PC-9 (cell line): ENCODE data around the gene GRN. TPM values are rescaled to one million over a fixed set of nuclear protein-coding genes. Genes with fewer than 3 reads are reported as not detected.
"Not testable (repeated sequence)": the region's sequence is repeated elsewhere in the genome, so short reads cannot be mapped to it uniquely, and the experiment has no call there.

Source experiments
- BruUV-seq: library from RNA; stranded (reverse); fragments of 400-500 nt; replicated peaks from 2 replicates; lab custom pipeline; 2021; lab: Mats Ljungman, UMichigan
- CTCF ChIA-PET: fragments of 300-600 bp; sonication (Branson Sonifier 250); formaldehyde crosslinking; loops from one replicate; lab custom pipeline; 2022; ENCODE audit warnings: antibody characterized with exemption; lab: Charles Lee
- POLR2A ChIA-PET: fragments of 300-600 bp; sonication (Branson Sonifier 250); formaldehyde crosslinking; loops from one replicate; lab custom pipeline; 2022; ENCODE audit warnings: antibody characterized with exemption; ENCODE audit not compliant: unreplicated experiment; lab: Charles Lee
- DNase-seq, 2 experiments: peaks; one replicate each; pipeline versions ENCODE4 v3.0.0 to v3.0.0-alpha.2; 2015 to 2022; ENCODE audit warnings: mixed read lengths in 1 of 2
- H2AFZ ChIP-seq: fragments of 200-600 bp; sonication (generic); 2 replicates; pipeline ENCODE4 v1.8.1; 2017; ENCODE audit warnings: antibody characterized with exemption
- H3F3A ChIP-seq: fragments of 200-600 bp; sonication (generic); 2 replicates; pipeline ENCODE4 v1.8.1; 2017; ENCODE audit warnings: antibody characterized with exemption, mild to moderate bottlenecking, low read depth; ENCODE audit not compliant: insufficient read depth
- H3K27ac ChIP-seq: fragments of 200-600 bp; sonication (generic); 2 replicates; pipeline ENCODE4 v1.6.1; 2016; ENCODE audit warnings: mixed run types
- H3K27me3 ChIP-seq: fragments of 200-600 bp; sonication (generic); 2 replicates; pipeline ENCODE4 v1.6.1; 2016; ENCODE audit warnings: low read depth, mixed run types; ENCODE audit not compliant: insufficient read depth
- H3K36me3 ChIP-seq: fragments of 200-600 bp; sonication (generic); 2 replicates; pipeline ENCODE4 v1.6.1; 2016; ENCODE audit warnings: low read depth, mixed run types
- H3K4me1 ChIP-seq: fragments of 200-600 bp; sonication (generic); replicated peaks from 2 replicates; pipeline ENCODE4 v1.6.1; 2016; ENCODE audit warnings: mixed run types; ENCODE audit not compliant: insufficient read depth
- H3K4me2 ChIP-seq: fragments of 200-600 bp; sonication (generic); 2 replicates; pipeline ENCODE4 v1.6.1; 2017; ENCODE audit warnings: mixed run types
- H3K4me3 ChIP-seq: fragments of 200-600 bp; sonication (generic); 2 replicates; pipeline ENCODE4 v1.6.1; 2016; ENCODE audit warnings: mixed run types
- H3K79me2 ChIP-seq: fragments of 200-600 bp; sonication (generic); 2 replicates; pipeline ENCODE4 v1.6.1; 2017; ENCODE audit warnings: low read depth, mixed run types
- H3K9me2 ChIP-seq: fragments of 200-600 bp; sonication (generic); 2 replicates; pipeline ENCODE4 v1.8.1; 2017; ENCODE audit warnings: mild to moderate bottlenecking; ENCODE audit not compliant: insufficient read depth
- H3K9me3 ChIP-seq: fragments of 200-600 bp; sonication (generic); 2 replicates; pipeline ENCODE4 v1.8.1; 2016; ENCODE audit warnings: low read depth; ENCODE audit not compliant: insufficient read depth
- H4K20me1 ChIP-seq: fragments of 200-600 bp; sonication (generic); 2 replicates; pipeline ENCODE4 v1.8.1; 2017; ENCODE audit not compliant: insufficient read depth
- CTCF ChIP-seq: fragments of 200-600 bp; sonication (generic); conservative IDR thresholded peaks from 2 replicates; pipeline ENCODE4 v1.6.1; 2017; ENCODE audit warnings: mixed run types, antibody characterized with exemption, mild to moderate bottlenecking, moderate library complexity
- EZH2 ChIP-seq: fragments of 200-600 bp; sonication (generic); IDR thresholded peaks from 2 replicates; pipeline ENCODE4 v1.8.0; 2017; ENCODE audit warnings: antibody characterized with exemption, low read depth
- intact Hi-C: fragments of 100-400 bp; cut with micrococcal nuclease; formaldehyde crosslinking; loops from one replicate; pipeline ENCODE4 v1.10.0; 2022; ENCODE audit not compliant: unreplicated experiment
- total RNA-seq: library from RNA; stranded (reverse); gene quantifications from 2 replicates; pipeline ENCODE4 v1.2.3, GENCODE V29; 2021

Gene GRN
- total RNA-seq, 1 experiment from 2014 or later, result 226 TPM

- POLR2A ChIA-PET, result interaction anchor here (0.6 kb wide), 1 partner anchor 530 kb away, joined by 6 read pairs; no protein-coding TSS in a partner anchor
Observed at GRCh38 chr17:44335564-44335963, 9.5 kb upstream of the GRN start.

GRCh38 chr17:44335968-44336367, 9.1 kb upstream of the GRN start:
- no peaks in the 10 kb centered on the region for H4K20me1 ChIP-seq
- TF ChIP-seq CTCF (no peak), EZH2 (no peak)
- peaks cover 19% of the 10 kb centered on the region; the same call in 1 of the 2 replicates for H3F3A ChIP-seq
- H3K36me3 ChIP-seq, result no peaks in the 10 kb centered on the region
- no peaks in the 10 kb centered on the region for H3K79me2 ChIP-seq
- no peak overlapping the region for H3K4me3 ChIP-seq
- ChIA-PET POLR2A (interaction anchor here (0.6 kb wide), 1 partner anchor 530 kb away, joined by 6 read pairs; no protein-coding TSS in a partner anchor), CTCF (interaction anchor here (0.7 kb wide), 2 partner anchors 264 to 455 kb away, joined by 8 to 16 read pairs; no protein-coding TSS in a partner anchor)
- BruUV-seq, result no TSS peak
- no peak overlapping the region for H3K4me2 ChIP-seq
- no peak for DNase-seq
- H2AFZ ChIP-seq, result no peak overlapping the region
- peaks cover 27% of the 10 kb centered on the region for H3K4me1 ChIP-seq
- no peaks in the 10 kb centered on the region for H3K9me2 ChIP-seq
- H3K27me3 ChIP-seq, result no peaks in the 10 kb centered on the region
- intact Hi-C loops, result no loop called here
- H3K27ac ChIP-seq, result no peak overlapping the region
- H3K9me3 ChIP-seq, result no peaks in the 10 kb centered on the region

More at GRCh38 chr17:44335564-44335963, 9.5 kb upstream of the GRN start:
- intact Hi-C loops, result no loop called here
- H4K20me1 ChIP-seq, result no peaks in the 10 kb centered on the region
- no peaks in the 10 kb centered on the region for H3K79me2 ChIP-seq
- H2AFZ ChIP-seq, result no peak overlapping the region
- no peaks in the 10 kb centered on the region for H3K36me3 ChIP-seq
- no peak for DNase-seq
- no peaks in the 10 kb centered on the region for H3K9me2 ChIP-seq
- BruUV-seq, result no TSS peak
- H3K4me1 ChIP-seq, result peaks cover 24% of the 10 kb centered on the region
- no peak overlapping the region for H3K4me3 ChIP-seq
- H3K9me3 ChIP-seq, result no peaks in the 10 kb centered on the region
- TF ChIP-seq CTCF, result no peak
- peaks cover 16% of the 10 kb centered on the region; the same call in 1 of the 2 replicates for H3F3A ChIP-seq
- CTCF ChIA-PET, result interaction anchor here (0.7 kb wide), 2 partner anchors 263 to 455 kb away, joined by 8 to 16 read pairs; no protein-coding TSS in a partner anchor
- H3K4me2 ChIP-seq, result no peak overlapping the region
- no peak overlapping the region for H3K27ac ChIP-seq
- H3K27me3 ChIP-seq, result no peaks in the 10 kb centered on the region

- Histone ChIP-seq H3K4me1 (peaks cover 25% of the 10 kb centered on the region), H3K27ac (no peak overlapping the region), H3K4me2 (peak overlapping the region; percentile 34), H4K20me1 (no peaks in the 10 kb centered on the region), H3K9me3 (no peaks in the 10 kb centered on the region), H3F3A (peaks cover 14% of the 10 kb centered on the region; the same call in 1 of the 2 replicates), H3K4me3 (no peak overlapping the region), H2AFZ (no peak overlapping the region), H3K9me2 (no peaks in the 10 kb centered on the region), H3K79me2 (no peaks in the 10 kb centered on the region), H3K36me3 (no peaks in the 10 kb centered on the region), H3K27me3 (no peaks in the 10 kb centered on the region)
- intact Hi-C loops, result no loop called here
- no peak for DNase-seq
- TF ChIP-seq EZH2, result no peak
- TF ChIP-seq CTCF, result no peak
- ChIA-PET POLR2A (no interaction called here), CTCF (no interaction called here)
- BruUV-seq, result no TSS peak
Observed at GRCh38 chr17:44338702-44339101, 6.4 kb upstream of the GRN start.

GRCh38 chr17:44340553-44340952, 4.5 kb upstream of the GRN start:
- Histone ChIP-seq H3F3A (peaks cover 14% of the 10 kb centered on the region; the same call in 1 of the 2 replicates), H3K4me2 (peak overlapping the region; percentile 36; the same call in 1 of the 2 replicates), H3K4me1 (peaks cover 25% of the 10 kb centered on the region)
- CTCF ChIA-PET, result interaction anchor here (0.6 kb wide), 1 partner anchor 9 kb away, joined by 13 read pairs; no protein-coding TSS in a partner anchor
- H3K27ac ChIP-seq, H2AFZ ChIP-seq, H3K79me2 ChIP-seq, H3K36me3 ChIP-seq, H3K9me2 ChIP-seq, POLR2A ChIA-PET, H3K4me3 ChIP-seq, H3K9me3 ChIP-seq, H4K20me1 ChIP-seq, H3K27me3 ChIP-seq, BruUV-seq: not testable (repeated sequence)
- peak in 1 of 2 experiments; percentile 65 for DNase-seq
- intact Hi-C loops, result loop anchor here (10.0 kb wide), 1 partner anchor 266 kb away; the partner anchor contains the start of gene G6PC3
